HG02973 (cell line): ENCODE results near the gene CRISPLD2.

Source experiments
- ATAC-seq: cut with Tn5 transposase; IDR thresholded peaks from one replicate; pipeline ENCODE4 v1.9.1; 2021; ENCODE audit warnings: moderate library complexity; ENCODE audit not compliant: unreplicated experiment

The CRISPLD2 gene

GRCh38 chr16:84879569-84880487 is 60.0 kb downstream of the CRISPLD2 start:
- no peak for ATAC-seq

- ATAC-seq: no peak
Observed at GRCh38 chr16:84881702-84882521, 62.1 kb downstream of the CRISPLD2 start.

- no peak for ATAC-seq
Observed at GRCh38 chr16:84883301-84883700, 63.5 kb downstream of the CRISPLD2 start.

GRCh38 chr16:84884246-84884595 is 64.4 kb downstream of the CRISPLD2 start:
- no peak for ATAC-seq

GRCh38 chr16:84884596-84885341 is 65.0 kb downstream of the CRISPLD2 start:
- no peak for ATAC-seq

GRCh38 chr16:84885342-84885910 is 65.6 kb downstream of the CRISPLD2 start:
- no peak for ATAC-seq

- no peak for ATAC-seq
Observed at GRCh38 chr16:84886497-84887090, 66.8 kb downstream of the CRISPLD2 start.

- no peak for ATAC-seq
Observed at GRCh38 chr16:84887207-84887606, 67.4 kb downstream of the CRISPLD2 start.

GRCh38 chr16:84888450-84888849 is 68.7 kb downstream of the CRISPLD2 start:
- ATAC-seq: no peak

GRCh38 chr16:84889066-84889465 is 69.3 kb downstream of the CRISPLD2 start:
- ATAC-seq: no peak

GRCh38 chr16:84890427-84890826 is 70.6 kb downstream of the CRISPLD2 start:
- no peak for ATAC-seq

- no peak for ATAC-seq
Observed at GRCh38 chr16:84891149-84891795, 71.5 kb downstream of the CRISPLD2 start.

GRCh38 chr16:84892097-84892496 is 72.3 kb downstream of the CRISPLD2 start:
- ATAC-seq: no peak

GRCh38 chr16:84893467-84893848 is 73.7 kb downstream of the CRISPLD2 start:
- no peak for ATAC-seq

GRCh38 chr16:84893849-84894599 is 74.2 kb downstream of the CRISPLD2 start:
- ATAC-seq: no peak

- ATAC-seq: no peak
Observed at GRCh38 chr16:84895016-84895415, 75.2 kb downstream of the CRISPLD2 start.

- no peak for ATAC-seq
Observed at GRCh38 chr16:84896847-84897246, 77.1 kb downstream of the CRISPLD2 start.

GRCh38 chr16:84897911-84898377 is 78.2 kb downstream of the CRISPLD2 start:
- ATAC-seq: no peak

- no peak for ATAC-seq
Observed at GRCh38 chr16:84898447-84898846, 78.7 kb downstream of the CRISPLD2 start.
